ENCODE results near the gene CEACAM18. TPM values are rescaled to one million over a fixed set of nuclear protein-coding genes. Genes with fewer than 3 reads are reported as not detected.

CEACAM18 gene
- total and polyA plus RNA-seq, 4 donors, result not detected

GRCh38 chr19:51480590-51480989, 2.3 kb downstream of the CEACAM18 start:
- no peak for TF ChIP-seq CTCF (IDR thresholded peaks at IDR 0.05; ENCODE audit: control extremely low read depth, extremely low read depth)
- Histone ChIP-seq H3K36me3 (ENCODE audit: control insufficient read depth in 4 of 4, insufficient read depth in 4 of 4, low read length in 4 of 4) (no peaks in the 10 kb centered on the region), H3K9ac (ENCODE audit: insufficient read depth in 1 of 2, low read length in 2 of 2) (no peak overlapping the region), H3K4me1 (ENCODE audit: control insufficient read depth in 5 of 5, insufficient read depth in 5 of 5, low read length in 5 of 5) (no peaks in the 10 kb centered on the region), H3K9me3 (ENCODE audit: control insufficient read depth in 4 of 4, insufficient read depth in 3 of 4, low read length in 3 of 4) (peaks cover 0 to 6% (median 0%) of the 10 kb centered on the region in 4 donors), H3K27me3 (ENCODE audit: control insufficient read depth in 3 of 3, insufficient read depth in 3 of 3, low read length in 2 of 3) (no peaks in the 10 kb centered on the region), H3K27ac (ENCODE audit: low read depth in 1 of 2, low read length in 1 of 2) (no peak overlapping the region), H3K4me3 (no peak overlapping the region)
- DNase-seq, result peak in 2 of 3 donors; percentile 31 to 52
- no peak for ATAC-seq (ENCODE audit: insufficient read depth, low FRiP score)
- 38 to 41% methylated on average over 8 of the region's 8 CpGs for WGBS, 2 donors

GRCh38 chr19:51485960-51486660, 7.8 kb downstream of the CEACAM18 start:
- H3K9me3 ChIP-seq (ENCODE audit: control insufficient read depth in 4 of 4, insufficient read depth in 3 of 4, low read length in 3 of 4), result peaks cover 0 to 6% (median 0%) of the 10 kb centered on the region in 4 donors
- H3K9ac ChIP-seq (ENCODE audit: insufficient read depth in 1 of 2, low read length in 2 of 2), result no peak overlapping the region
- TF ChIP-seq CTCF (IDR thresholded peaks at IDR 0.05; ENCODE audit: control extremely low read depth, extremely low read depth), result no peak
- no peaks in the 10 kb centered on the region for H3K4me1 ChIP-seq (ENCODE audit: control insufficient read depth in 5 of 5, insufficient read depth in 5 of 5, low read length in 5 of 5)
- DNase-seq (no peak), ATAC-seq (ENCODE audit: insufficient read depth, low FRiP score) (no peak)
- no peaks in the 10 kb centered on the region for H3K27me3 ChIP-seq (ENCODE audit: control insufficient read depth in 3 of 3, insufficient read depth in 3 of 3, low read length in 2 of 3)
- no peaks in the 10 kb centered on the region for H3K36me3 ChIP-seq (ENCODE audit: control insufficient read depth in 4 of 4, insufficient read depth in 4 of 4, low read length in 4 of 4)
- H3K4me3 ChIP-seq, result no peak overlapping the region
- WGBS, 2 donors, result 76 to 78% methylated on average over 5 of the region's 5 CpGs
- no peak overlapping the region for H3K27ac ChIP-seq (ENCODE audit: low read depth in 1 of 2, low read length in 1 of 2)

- DNase-seq, result no peak
- peaks cover 0 to 10% (median 0%) of the 10 kb centered on the region in 4 donors for H3K9me3 ChIP-seq (ENCODE audit: control insufficient read depth in 4 of 4, insufficient read depth in 3 of 4, low read length in 3 of 4)
Measured at GRCh38 chr19:51488491-51488890, 10.2 kb downstream of the CEACAM18 start.

More at GRCh38 chr19:51488491-51488890, 10.2 kb downstream of the CEACAM18 start:
- TF ChIP-seq CTCF (IDR thresholded peaks at IDR 0.05; ENCODE audit: control extremely low read depth, extremely low read depth), result no peak
- no peak overlapping the region for H3K4me3 ChIP-seq
- no peak overlapping the region for H3K9ac ChIP-seq (ENCODE audit: insufficient read depth in 1 of 2, low read length in 2 of 2)
- no peak overlapping the region for H3K27ac ChIP-seq (ENCODE audit: low read depth in 1 of 2, low read length in 1 of 2)
- no peaks in the 10 kb centered on the region for H3K36me3 ChIP-seq (ENCODE audit: control insufficient read depth in 4 of 4, insufficient read depth in 4 of 4, low read length in 4 of 4)
- H3K4me1 ChIP-seq (ENCODE audit: control insufficient read depth in 5 of 5, insufficient read depth in 5 of 5, low read length in 5 of 5), result no peaks in the 10 kb centered on the region
- H3K27me3 ChIP-seq (ENCODE audit: control insufficient read depth in 3 of 3, insufficient read depth in 3 of 3, low read length in 2 of 3), result peaks cover 0 to 2% (median 0%) of the 10 kb centered on the region in 3 donors
- WGBS, 2 donors, result 78 to 88% methylated on average over 3 of the region's 3 CpGs
- no peak for ATAC-seq (ENCODE audit: insufficient read depth, low FRiP score)
